GM21619 (cell line): ENCODE data around the gene NDST3.

ENCODE experiments used
- ATAC-seq: cut with Tn5 transposase; IDR thresholded peaks from one replicate; pipeline ENCODE4 v1.9.1; 2021; ENCODE audit not compliant: unreplicated experiment

The NDST3 gene

DNA sequence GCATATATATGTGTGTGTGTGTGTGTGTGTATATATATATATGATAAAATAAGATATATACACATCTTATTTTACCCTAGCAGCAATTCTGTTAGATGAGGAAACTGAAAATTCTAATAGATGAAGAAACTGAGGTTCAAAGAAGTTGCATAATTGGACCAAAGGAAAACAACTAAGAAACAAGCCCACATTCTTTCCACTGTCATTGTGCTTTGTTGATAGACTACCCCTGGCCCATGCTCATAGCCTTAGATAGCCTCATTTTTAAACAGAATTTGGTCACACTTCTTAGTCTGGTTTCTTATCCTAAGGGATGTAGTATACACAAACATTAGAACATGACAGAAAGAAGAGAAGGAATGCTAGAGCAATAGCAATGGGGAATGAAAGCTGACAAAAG, 138.8 kb downstream of the NDST3 start:
- no peak for ATAC-seq

DNA sequence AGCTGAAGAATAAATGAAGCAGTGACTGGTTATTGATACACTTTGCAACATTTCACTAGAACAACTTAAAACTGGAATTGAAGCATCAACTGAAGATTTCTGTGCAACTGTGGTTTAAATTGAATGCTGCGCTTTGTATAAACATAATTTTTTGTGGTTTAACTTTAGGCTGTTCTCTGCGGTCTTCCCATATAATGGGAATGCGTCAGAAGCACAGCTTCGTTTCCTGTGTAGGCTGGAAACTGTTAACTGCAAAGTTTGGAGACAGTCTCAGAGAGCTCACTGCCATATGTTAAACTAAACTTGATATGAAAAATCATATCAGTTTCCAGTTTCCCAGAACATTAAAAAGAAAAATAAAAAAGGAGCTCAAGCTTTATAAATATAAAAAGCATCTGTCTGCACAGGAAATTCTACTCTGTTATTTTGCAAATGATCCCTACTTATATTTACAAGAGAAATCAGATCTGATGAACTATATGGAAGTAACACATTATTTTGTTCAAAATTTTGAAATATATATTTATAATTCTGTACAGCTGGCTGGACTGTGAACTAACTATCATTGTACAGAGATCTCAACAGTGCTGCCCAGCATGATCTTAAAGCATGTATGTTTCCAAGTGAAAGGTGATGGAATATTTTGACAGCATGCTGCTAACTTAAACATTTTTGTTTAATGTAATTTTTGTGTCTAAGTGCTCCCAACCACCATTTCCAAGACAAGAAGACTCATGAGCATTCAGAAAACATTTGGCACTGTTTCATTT, 139.9 kb downstream of the NDST3 start:
- ATAC-seq = no peak

DNA sequence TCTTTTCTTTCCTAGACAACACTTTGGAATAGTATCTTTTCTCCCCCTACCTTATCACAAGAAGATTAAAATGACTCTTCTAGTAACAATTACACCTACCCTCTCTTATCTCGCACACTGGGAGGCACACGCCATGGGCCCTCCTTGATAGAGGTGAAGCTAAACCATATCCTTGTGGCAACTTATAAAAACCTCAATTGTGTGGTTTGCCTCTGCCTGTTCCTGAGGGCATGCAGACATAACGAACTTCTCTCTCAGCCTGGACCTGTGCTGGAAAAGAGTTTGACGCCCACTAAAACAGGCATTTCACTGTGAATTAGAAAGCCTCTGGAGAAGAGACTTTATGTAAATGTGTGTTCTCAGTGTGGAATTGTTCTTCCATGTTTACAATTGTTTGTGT, 141.2 kb downstream of the NDST3 start:
- ATAC-seq = no peak

DNA sequence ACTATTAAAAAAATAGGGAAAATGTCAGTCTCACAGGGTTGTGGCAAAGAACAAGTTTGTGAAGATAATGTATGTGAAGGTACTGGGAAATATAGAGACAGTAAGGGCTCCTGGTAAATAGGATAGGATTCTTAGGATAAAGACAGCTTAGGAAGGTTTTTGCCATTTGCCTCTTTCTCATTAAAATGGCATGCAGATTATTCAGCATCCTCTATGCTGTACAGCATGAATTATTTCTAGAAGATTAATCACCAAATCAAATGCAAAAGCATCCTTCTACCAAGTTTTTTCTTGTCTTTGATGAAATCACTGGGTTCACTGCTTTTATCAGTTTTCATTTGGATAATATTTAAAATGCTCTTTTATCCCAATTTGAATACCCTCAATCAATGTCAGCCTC, 142.8 kb downstream of the NDST3 start:
- ATAC-seq = no peak

DNA sequence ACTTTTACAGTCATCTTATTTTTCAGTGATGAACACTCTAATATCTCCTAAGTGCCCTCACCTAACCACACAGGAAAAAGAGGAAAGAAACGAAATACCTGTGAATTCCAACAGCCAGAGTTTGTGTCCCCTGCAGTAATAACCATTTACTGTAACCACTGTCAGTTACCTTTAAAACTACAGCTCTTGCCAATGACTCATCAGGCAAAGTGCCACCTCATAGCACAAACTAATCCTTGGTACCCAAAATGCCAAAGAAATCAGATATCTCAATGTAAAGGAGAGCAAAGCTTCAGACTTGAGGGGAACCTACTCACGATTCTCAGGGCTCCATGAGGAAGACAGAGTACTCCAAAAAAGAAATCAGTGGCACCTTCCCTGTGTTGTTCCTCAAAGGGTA, 146.5 kb downstream of the NDST3 start:
- ATAC-seq = no peak

DNA sequence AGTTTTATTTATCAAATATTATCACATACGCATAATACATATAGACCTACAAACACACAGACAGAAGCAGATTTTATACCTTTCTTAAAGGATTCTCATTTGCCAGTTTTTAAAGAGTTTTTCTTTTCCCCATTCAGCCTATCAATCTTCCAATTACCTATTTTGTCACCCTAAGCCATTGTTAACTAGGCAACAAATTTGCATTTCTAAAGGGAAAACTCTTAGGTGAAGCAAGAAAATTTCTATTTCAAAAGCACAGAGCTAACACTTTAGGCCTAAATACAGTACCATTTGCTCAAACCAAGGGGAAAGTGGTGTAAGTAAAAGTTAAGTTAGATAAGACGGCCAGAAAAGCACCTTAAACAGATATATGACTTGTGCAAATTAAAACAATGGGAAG, 156.6 kb downstream of the NDST3 start:
- ATAC-seq = no peak

DNA sequence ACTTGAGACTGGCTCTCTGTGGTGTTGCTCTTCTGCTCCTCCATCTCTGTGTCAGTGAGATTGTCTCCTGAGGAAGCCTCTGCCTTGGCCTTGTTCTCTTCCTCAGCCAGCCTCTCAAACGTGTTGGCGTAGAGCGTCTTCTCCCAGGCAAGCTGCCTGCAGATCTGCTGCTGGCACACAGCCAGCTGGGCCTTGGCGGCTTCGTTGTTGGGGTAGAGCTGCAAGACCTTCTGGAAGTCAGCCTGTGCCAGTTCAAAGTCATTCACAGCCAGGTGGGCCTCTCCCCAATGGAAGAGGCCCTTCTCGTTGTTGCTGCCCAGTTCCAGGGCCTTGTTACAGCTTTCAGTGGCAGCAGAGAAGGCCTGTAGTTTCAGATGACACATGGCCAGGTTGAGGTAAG, 159.1 kb downstream of the NDST3 start:
- no peak for ATAC-seq

DNA sequence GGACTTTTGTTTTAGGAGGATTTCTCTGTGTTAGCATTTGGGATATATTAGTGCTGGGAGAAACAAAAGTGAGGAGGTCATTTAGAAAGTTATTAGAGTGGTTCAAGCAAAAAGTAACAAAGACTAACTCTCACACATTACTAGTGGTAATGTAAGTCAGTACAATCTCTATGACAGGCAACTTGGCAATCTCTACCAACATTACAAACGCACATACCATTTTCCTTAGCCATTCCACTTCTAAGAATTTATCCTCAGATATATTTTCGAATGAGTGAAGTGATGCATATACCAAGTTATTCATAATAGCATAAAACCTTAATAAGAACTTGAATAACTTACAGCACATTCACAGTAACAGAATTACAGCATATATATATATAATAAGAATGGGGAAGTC, 172.3 kb downstream of the NDST3 start:
- ATAC-seq = no peak

DNA sequence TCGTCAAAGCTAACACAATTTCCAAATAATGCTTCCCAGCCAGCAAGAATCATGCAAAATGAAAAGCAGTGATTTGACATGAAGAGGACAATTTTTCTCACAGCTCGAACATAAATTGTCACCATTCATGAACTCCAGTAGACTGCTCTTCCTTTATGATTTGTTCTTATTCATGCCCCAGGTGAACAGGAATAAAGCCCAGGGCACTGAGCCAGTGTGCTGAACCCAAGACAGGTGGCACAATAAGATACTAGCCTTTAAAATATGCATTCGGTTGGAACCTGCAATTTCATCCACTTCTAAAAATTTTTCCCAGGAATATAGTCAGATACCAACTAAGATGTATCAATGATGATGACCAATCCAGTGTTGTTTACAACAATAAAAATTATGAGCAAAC, 178.8 kb downstream of the NDST3 start:
- ATAC-seq = no peak

DNA sequence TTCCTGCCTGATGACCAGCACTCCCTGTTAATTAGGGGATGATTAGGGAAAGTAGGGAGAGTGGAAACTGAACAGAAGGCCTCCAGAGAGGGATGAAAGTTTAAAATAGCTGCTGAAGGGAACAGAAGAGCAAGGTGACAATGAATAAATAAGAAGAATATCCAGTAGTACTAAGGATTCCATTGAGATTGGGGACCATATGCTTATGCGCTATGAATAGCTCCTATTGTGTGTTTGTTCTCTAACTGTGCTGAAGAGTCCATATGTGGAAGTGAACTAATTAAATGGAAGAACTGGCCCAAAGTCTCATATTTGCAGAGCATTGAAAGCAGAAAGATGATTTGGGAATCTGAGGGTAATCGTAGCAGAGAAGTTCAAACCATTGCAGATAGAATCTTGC, 181.5 kb downstream of the NDST3 start:
- no peak for ATAC-seq

DNA sequence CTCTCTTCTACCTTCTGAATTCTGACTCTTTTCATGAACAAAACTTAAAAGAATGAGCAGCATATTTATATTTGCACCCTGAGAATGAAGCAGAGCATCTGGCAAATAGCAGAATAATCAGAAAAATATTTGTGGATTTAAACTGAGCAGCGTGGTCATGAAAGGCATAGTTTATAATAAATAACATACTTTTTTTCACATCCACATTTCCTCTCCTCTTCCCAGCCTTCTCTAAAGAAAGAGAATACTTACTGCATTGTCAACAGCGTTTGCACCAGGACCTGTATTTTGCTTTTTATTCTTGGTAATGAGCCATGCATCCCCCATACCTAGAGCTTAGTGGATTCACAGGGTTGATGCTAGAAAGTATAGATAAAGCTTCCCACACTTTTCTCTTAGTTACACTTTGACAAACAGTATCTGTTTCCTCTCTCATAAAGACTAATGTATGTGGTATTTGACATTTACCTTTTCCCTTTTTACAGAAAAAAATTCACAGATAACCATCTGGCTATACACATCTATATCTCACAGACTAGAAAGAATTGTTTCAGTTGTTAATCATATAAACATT, 187.0 kb downstream of the NDST3 start:
- ATAC-seq = no peak

DNA sequence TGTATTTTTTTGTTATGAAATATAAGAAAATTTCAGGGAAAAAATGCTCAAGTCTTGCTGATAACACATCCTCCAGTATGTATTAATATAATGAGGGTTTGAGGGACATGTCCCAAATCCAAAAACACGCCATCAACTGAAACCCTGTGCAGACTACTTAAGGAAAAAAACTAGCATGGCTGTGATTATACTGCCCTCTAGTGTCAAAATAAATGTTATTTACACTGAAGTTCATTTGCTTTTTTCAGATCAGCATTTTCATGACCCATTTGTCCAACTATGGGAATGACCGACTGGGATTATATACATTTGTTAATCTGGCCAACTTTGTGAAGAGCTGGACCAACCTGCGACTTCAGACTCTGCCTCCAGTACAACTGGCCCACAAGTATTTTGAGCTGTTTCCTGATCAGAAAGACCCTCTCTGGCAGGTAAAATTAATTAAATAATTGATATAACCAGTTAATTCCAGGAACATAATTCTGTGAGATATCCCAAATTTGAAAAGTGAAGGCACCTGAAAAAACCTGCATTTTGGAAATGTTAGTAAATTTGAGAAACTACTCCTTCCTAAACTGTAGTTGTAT, 190.1 kb downstream of the NDST3 start:
- no peak for ATAC-seq

DNA sequence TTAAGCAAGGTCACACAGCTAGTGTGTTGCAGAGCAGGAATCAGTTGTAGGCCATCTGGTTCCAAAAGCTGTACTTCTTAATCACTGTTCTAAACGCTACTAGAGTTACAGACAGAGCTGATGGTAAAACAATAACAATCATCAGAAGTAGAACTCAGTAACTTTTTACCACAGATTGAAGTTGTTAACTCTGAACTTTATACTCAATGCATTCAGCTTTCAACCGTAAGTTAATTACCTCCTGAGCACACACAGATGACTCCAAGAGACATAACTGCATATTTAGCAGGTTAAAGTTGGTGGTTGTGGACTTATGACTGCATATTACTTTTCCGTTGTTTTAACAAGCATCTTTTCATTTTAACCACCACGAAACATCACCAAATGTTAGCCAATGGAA, 191.2 kb downstream of the NDST3 start:
- ATAC-seq = no peak

DNA sequence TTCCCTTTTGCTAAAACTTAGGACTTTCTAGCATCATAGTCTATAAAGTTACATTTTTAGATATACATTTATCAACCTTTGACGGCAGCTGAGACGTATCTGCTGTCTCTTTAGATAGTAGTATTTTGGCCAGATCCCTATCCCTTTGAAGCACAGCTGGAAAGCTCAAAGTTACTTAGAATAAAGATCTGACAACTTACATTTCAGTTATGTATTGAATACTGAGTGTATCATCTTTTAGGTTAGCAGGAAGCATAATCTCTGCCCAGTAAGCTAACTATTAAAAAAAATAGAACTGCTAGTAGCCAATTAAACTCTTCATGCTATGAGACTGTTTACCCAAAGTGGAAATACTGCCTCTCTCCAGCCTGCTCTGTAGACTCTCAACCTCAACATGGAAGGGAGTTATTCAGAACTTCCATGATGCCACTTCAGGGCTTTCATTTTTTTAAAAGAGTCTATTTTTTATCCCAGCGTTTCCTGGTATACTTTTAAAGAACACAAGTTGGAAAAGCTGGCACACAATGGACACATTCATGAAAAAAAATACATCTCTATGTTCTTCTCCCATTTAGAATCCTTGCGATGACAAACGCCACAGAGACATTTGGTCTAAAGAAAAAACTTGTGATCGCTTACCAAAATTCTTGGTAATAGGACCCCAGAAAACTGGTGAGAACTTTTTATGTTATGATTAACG, 192.2 kb downstream of the NDST3 start:
- no peak for ATAC-seq

DNA sequence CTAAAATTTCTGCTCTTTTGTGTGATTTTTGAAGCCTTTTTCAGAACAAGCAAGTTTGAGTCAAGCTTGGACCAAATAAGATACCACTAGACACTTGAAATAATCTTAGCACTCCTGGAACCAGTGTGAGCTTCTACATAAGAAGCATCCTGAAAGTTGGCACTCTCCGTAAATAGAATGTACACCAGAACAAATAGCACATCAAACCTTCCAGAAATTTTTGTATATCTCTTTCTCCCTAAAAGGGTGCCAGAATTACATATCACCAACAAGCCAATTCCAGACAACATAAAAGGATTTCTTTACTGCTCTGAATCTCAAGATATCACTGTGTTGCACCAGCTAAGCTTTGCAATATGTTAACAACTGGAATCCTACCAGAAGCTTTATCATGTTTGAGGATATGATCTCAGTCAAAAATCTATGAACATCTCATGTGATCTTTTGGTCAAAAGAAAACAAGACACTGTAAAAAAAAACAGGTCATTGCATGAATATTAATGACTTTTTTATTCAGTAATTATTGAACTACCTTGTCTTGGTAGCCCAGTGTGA, 201.4 kb downstream of the NDST3 start:
- no peak for ATAC-seq

DNA sequence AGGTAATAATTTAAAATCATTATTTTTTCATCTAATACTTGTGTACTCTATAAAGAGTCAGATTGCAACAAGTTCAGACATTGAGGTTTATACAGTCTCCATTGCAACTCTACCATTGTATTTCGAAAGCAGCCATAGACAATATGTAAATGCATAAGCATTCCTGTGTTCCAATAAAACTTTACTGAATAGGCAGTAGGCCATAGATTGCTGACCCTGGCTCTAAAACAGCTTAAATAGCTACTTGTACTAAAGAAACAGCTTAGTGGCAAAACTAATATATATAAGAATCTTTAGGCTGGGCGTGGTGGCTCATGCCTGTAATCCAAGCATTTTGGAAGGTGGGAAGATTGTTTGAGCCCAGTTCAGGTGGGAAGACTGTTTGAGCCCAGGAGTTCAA, 203.2 kb downstream of the NDST3 start:
- ATAC-seq = no peak

DNA sequence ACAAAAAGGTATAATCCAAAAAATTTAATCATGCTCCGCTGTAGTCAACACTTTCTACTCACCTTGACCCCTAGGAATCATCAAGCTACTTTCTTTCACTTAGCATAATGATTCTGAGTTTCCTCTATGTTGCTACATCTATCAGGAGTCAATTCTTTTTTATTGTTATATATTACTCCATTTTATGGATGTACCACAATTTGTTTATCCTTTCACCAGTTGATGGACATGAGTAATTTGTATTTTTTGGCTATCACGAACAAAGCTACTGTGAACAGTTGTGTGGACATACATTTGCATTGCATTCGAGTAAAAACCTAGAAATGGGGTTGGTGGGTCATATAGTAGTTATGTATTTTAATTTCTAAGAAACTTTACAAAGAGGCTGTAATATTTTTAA, 215.6 kb downstream of the NDST3 start:
- no peak for ATAC-seq

DNA sequence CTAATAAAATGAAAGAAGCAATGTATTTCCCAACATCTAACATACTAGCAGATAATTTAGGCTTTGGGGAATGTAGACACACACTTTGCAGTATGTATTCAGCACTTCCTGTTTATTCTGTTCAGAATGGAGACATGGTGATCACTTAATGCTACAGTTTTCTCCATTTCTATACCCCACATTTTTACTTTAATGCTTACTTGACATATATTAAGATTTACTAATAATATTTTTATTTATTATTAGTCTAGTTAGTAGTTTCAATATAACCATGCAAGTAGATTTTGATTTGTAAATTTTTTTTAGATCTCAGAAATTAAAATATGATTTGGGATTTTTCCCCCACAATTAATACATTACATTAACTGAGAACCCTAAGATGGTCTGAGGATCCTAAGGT, 220.1 kb downstream of the NDST3 start:
- no peak for ATAC-seq

DNA sequence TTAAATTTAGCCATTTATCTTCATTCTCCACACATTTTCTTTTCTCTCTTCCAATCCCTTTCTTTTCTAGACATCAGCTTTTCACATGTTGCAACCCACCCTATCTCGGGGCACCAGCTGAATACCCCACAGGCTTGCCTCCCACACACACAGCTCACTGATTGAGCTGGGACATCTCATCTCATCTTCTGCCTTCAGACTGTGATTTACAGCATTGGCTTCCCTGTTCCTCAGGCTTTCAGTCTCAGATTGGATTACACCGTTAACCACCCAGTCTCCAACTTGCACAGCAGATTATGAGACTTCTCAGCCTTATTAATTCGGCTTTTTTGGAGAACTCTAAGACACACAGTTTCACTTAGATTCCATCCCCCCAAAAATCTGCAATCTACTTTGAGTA, 224.8 kb downstream of the NDST3 start:
- no peak for ATAC-seq

DNA sequence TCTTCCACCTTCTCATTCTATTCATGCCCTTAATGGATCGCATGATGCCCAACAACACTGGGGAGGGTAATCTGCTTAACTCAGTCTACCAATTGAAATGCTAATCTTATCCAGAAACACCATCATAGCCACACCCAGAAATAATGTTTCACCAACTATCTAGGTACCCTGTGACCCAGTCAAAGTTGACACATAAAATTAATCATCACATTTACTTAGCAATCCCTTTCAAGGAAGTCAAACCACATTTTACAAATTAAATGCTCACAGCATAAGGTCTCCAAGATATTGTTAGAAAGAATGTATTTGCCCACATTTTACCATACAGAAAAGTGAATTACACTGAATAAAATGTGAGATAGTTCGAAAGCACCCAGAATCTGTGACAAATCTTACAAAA, 226.0 kb downstream of the NDST3 start:
- no peak for ATAC-seq

DNA sequence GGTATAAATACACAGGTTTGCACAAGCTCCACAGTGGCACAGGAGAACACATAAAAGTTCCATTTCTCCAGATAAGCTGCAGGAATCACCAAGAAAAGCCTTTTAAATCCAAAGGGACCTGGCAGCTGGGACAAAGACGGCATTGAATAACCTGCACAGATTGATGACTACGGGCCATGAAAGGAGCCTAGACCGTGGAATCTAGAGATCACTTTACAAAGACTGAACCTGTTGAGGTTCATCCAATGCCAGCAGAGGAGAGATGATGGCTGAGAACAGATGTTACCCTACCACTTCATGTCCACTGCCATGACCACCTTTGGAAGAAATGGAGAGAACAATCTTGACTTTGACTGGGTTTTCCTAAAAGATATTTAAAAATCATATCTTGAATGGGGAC, 229.8 kb downstream of the NDST3 start:
- ATAC-seq = no peak
